GM12872 (cell line): Measurements from ENCODE around the gene ASIP.

Source experiments
- TF ChIP-seq, protein P1 (sequence below): IDR thresholded peaks from 3 replicates; pipeline ENCODE4 v1.5.1; 2011; ENCODE audit warnings: low read depth, mild to moderate bottlenecking, low read length, moderate library complexity; ENCODE audit not compliant: insufficient read depth

The ASIP gene

DNA sequence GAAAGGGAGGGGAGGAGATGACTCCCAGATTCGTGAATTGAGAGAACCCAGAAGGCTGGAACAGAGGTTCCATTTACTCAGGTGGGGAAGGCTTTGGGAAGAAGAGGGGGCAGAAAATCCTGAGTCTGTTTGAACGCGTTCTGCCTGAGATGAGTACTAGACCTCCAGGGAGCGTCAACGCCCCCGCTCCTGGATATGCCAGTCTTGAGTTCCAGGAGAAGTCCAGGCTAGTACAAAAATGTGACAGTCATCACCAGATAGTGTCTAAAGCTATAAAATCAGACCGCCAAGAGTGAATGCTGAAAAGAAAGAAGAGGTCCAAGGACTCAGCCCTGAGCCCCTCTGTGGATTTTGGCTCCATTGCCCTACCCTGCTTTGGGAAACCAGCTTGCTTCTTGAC lies 53.3 kb downstream of the ASIP start:
- TF ChIP-seq, protein P1, sequence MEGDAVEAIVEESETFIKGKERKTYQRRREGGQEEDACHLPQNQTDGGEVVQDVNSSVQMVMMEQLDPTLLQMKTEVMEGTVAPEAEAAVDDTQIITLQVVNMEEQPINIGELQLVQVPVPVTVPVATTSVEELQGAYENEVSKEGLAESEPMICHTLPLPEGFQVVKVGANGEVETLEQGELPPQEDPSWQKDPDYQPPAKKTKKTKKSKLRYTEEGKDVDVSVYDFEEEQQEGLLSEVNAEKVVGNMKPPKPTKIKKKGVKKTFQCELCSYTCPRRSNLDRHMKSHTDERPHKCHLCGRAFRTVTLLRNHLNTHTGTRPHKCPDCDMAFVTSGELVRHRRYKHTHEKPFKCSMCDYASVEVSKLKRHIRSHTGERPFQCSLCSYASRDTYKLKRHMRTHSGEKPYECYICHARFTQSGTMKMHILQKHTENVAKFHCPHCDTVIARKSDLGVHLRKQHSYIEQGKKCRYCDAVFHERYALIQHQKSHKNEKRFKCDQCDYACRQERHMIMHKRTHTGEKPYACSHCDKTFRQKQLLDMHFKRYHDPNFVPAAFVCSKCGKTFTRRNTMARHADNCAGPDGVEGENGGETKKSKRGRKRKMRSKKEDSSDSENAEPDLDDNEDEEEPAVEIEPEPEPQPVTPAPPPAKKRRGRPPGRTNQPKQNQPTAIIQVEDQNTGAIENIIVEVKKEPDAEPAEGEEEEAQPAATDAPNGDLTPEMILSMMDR, result no peak

DNA sequence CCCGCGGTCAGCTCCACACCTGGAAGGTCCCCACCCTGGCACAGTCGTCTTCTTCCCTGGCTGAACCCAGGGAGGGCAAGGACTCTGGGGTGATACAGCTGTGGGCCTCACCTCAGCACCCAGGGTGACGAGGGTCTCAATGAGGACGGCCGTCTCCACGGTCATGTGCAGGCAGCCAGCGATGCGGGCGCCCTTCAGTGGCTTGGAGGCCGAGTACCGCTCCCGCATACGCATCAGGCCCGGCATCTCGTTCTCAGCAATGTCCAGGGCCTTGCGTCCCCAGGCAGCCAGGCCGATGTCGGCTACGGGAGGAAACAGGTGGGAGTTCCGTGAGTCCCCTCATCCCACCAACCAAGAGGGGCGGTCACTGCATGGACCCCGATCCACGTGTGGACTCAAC lies 54.1 kb downstream of the ASIP start:
- TF ChIP-seq, protein P1, result no peak

DNA sequence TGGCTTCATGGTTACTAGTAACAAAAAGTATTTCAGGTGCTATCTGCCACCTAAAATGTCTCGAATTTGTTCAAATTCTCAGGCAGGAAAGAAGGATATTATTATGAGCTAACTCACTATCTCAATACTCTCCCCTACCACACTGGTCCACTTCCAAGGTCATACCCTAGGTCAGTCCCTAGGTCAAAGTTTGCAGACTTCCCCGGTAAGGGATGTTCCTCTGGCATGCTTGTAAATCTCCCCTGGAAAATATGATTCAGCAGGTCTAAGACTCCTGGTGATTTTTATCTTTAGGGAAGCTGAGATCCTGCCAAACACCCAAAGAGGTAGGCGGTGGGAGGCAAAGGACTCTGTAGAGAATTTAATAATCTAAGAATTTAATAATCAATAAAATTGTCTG lies 55.2 kb downstream of the ASIP start:
- TF ChIP-seq, protein P1, result no peak

DNA sequence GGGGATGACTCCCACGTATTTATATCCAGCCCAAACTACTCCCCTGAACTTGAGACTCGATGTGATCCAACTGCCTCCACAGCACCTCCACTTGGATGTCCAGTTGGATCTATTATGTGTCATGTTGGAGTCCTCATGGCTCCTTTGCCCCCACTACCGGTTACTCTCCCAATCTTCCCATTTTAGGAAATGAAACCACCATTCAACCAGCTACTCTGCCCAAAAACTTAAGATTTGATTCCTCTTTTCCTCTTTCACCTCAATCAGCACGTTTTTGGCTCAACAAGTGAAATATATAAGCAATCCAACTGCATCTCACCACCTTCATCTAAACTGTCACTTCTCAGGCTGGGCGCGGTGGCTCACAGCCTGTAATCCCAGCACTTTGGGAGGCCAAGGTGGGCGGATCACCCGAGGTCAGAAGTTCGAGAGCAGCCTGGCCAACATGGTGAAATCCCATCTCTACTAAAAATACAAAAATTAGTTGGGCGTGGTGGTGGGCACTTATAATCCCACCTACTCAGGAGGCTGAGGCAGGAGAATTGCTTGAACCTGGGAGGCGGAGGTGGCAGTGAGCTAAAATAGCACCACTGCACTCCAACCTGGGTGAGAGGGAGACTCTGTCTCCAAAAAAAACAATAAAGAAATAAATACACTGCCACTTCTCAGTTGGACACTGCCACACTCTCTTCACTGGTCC lies 58.5 kb downstream of the ASIP start:
- TF ChIP-seq, protein P1, result no peak

DNA sequence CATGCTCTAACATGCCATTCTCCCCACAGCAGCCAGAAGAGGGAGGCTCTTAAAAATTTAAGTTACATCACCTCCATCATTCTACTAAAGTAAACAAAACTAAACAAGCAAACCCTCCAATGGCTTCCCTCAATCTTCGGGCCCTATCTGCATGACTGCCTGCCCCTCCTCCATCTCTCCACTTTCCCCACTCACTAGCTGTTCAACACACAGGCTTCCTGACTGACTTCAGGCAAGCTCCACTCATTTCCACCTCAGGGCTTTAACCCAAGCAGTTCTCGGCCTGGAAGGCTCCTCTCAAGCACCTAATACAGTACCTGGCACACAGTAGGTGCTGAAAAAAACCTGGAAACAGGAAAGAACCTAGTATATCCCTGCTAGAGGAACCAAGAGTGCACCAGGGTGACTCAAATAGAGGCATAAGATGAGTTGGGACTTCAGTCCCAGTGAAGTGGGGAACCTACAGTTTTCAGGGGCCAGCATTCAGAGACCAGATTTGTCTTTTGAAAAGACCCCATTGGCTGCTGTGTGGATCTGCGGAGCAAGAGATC lies 59.1 kb downstream of the ASIP start:
- TF ChIP-seq, protein P1, result no peak

DNA sequence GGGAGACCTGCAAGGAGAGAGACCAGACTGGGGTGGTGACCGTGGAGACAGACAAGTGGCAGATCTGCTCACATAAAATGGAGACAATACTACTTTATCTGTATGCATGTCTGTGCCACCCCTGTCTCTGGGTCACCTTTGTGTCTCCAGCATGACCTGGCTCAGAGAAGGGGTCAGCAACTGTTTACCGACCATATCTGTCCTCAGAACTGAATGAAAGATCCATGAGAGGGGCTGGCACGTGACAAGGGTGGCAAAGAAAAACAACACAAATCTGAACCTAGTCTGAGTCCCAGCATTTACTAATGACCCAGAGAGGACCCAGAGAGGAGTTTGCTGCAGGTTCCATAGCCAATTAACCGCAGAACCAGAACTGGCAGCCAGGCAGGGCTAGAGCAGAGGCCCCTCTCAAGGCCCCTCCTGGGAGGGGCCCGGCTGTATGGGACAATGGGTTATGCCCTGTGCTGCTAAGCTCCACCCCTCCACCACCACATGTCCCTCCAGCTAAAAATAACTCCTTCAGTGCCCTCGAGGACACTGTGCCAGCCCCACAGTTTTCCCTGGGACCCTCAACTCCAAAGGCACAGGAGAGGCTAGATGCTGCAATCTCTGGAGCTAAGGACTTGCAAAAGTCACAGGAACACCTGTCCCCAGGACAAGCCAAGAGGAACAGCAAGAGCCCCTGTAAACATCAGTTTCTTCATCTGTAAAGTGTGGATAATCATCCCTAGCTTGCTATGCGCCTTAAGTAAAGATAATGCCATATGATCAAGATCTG lies 59.8 kb downstream of the ASIP start:
- TF ChIP-seq, protein P1, result no peak

DNA sequence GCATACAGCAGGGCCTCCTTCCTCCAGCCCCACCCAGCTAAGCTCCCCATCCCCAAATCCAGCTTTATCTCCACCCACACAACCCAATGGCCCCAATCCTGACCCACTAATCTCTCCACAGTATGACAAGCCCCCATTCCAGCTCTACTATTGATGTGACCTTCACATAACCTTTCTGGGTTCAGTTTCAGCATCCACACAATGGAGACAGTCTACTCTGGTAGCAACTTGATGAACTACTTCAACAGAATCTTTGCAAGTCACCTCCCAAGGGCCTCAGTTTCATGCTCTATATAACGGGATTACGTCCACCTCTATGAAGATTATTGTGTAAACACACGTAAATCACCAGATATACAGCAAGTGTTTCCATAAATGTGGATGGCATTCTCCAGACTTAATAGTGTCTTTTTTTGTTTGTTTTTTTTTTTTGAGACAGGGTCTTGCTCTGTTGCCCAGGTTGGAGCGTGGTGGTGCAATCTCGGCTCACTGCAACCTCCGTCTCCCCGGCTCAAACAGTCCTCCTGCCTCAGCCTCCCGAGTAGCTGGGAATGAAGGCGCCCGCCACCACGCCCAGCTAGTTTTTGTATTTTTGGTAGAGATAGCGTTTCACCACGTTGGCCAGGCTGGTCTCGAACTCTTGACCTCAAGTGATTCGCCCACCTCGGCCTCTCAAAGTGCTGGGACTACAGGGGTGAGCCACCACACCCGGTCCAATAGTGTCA lies 60.5 kb downstream of the ASIP start:
- TF ChIP-seq, protein P1, result no peak
